NCI-H526 treated with DMSO at 0.1 percent for 48 hours (cell line): ENCODE data around the gene UQCRQ.

ENCODE experiments used
- DNase-seq: peaks from one replicate; lab custom pipeline; 2025; lab: John Stamatoyannopoulos, UW

Gene UQCRQ

GRCh38 chr5:132871459-132872284 lies 5.2 kb downstream of the UQCRQ start:
- DNase-seq: no peak

- DNase-seq: no peak
Observed at GRCh38 chr5:132872788-132873118, 6.3 kb downstream of the UQCRQ start.

GRCh38 chr5:132873119-132873929 lies 6.9 kb downstream of the UQCRQ start, which contains the start of gene LEAP2:
TSS of gene LEAP2 (plus strand) at chr5:132873668. CDS start at chr5:132873695, 27 bp downstream.
- no peak for DNase-seq

GRCh38 chr5:132873930-132874271 lies 7.5 kb downstream of the UQCRQ start:
- no peak for DNase-seq

GRCh38 chr5:132876020-132876759 lies 9.7 kb downstream of the UQCRQ start:
- no peak for DNase-seq

- DNase-seq: no peak
Observed at GRCh38 chr5:132877466-132877865, 11.0 kb downstream of the UQCRQ start.

GRCh38 chr5:132877938-132878337 lies 11.5 kb downstream of the UQCRQ start:
- DNase-seq: no peak

GRCh38 chr5:132883261-132883834 lies 16.9 kb downstream of the UQCRQ start:
- DNase-seq: peak; percentile 31

GRCh38 chr5:132884548-132884947 lies 18.1 kb downstream of the UQCRQ start:
- no peak for DNase-seq

GRCh38 chr5:132886064-132886823 lies 19.8 kb downstream of the UQCRQ start:
- DNase-seq: peak; percentile 62

GRCh38 chr5:132887283-132887682 lies 20.8 kb downstream of the UQCRQ start:
- DNase-seq: no peak

GRCh38 chr5:132889501-132889900 lies 23.1 kb downstream of the UQCRQ start:
- DNase-seq: no peak

- DNase-seq: no peak
Observed at GRCh38 chr5:132890817-132891216, 24.4 kb downstream of the UQCRQ start.

- no peak for DNase-seq
Observed at GRCh38 chr5:132895719-132896305, 29.4 kb downstream of the UQCRQ start.

- DNase-seq: no peak
Observed at GRCh38 chr5:132896685-132897084, 30.2 kb downstream of the UQCRQ start.

- no peak for DNase-seq
Observed at GRCh38 chr5:132898094-132898493, 31.7 kb downstream of the UQCRQ start.

GRCh38 chr5:132901036-132901435 lies 34.6 kb downstream of the UQCRQ start:
- DNase-seq: no peak

- no peak for DNase-seq
Observed at GRCh38 chr5:132901730-132902129, 35.3 kb downstream of the UQCRQ start.

- no peak for DNase-seq
Observed at GRCh38 chr5:132905938-132906337, 39.5 kb downstream of the UQCRQ start.

- DNase-seq: no peak
Observed at GRCh38 chr5:132907161-132907560, 40.7 kb downstream of the UQCRQ start.

GRCh38 chr5:132909702-132910101 lies 43.3 kb downstream of the UQCRQ start:
- DNase-seq: no peak
